HG03039 (cell line): ENCODE data around the gene TFB1M.
A peak's percentile ranks its signal among the peaks of the same experiment; 100 is the strongest.
"Not testable (repeated sequence)": the region's sequence is repeated elsewhere in the genome, so short reads cannot be mapped to it uniquely, and the experiment has no call there.

Experiments
- ATAC-seq: cut with Tn5 transposase; IDR thresholded peaks from one replicate; pipeline ENCODE4 v1.9.1; 2021; ENCODE audit warnings: mild to moderate bottlenecking, moderate library complexity; ENCODE audit not compliant: unreplicated experiment

TFB1M gene

GRCh38 chr6:155330133-155330734, 15.9 kb upstream of the TFB1M start:
- no peak for ATAC-seq

GRCh38 chr6:155329460-155330132, 15.3 kb upstream of the TFB1M start:
- no peak for ATAC-seq

- ATAC-seq = no peak
These were observed 14.5 kb upstream of the TFB1M start for GRCh38 chr6:155328539-155329459.

GRCh38 chr6:155328074-155328538, 13.8 kb upstream of the TFB1M start:
- ATAC-seq = no peak

GRCh38 chr6:155327326-155328073, 13.2 kb upstream of the TFB1M start:
- ATAC-seq = no peak

GRCh38 chr6:155325700-155326516, 11.6 kb upstream of the TFB1M start:
- ATAC-seq = no peak

- no peak for ATAC-seq
These were observed 10.7 kb upstream of the TFB1M start for GRCh38 chr6:155324993-155325392.

GRCh38 chr6:155324172-155324571, 9.9 kb upstream of the TFB1M start:
- ATAC-seq = no peak

GRCh38 chr6:155319902-155320301, 5.6 kb upstream of the TFB1M start:
- peak; percentile 40 for ATAC-seq

GRCh38 chr6:155317186-155317585, 2.9 kb upstream of the TFB1M start:
- ATAC-seq = no peak

GRCh38 chr6:155316419-155316818, 2.1 kb upstream of the TFB1M start:
- no peak for ATAC-seq

GRCh38 chr6:155315516-155315871, 1.2 kb upstream of the TFB1M start:
- ATAC-seq = no peak

GRCh38 chr6:155314773-155315515, 660 bp upstream of the TFB1M start:
- peak; percentile 45 for ATAC-seq

GRCh38 chr6:155313602-155314091, 637 bp downstream of the TFB1M start:
- ATAC-seq = peak; percentile 2

- not testable (repeated sequence) for ATAC-seq
These were observed 1.3 kb downstream of the TFB1M start for GRCh38 chr6:155312950-155313349.

GRCh38 chr6:155311583-155311982, 2.7 kb downstream of the TFB1M start:
- ATAC-seq = no peak

GRCh38 chr6:155311086-155311485, 3.2 kb downstream of the TFB1M start:
- ATAC-seq = no peak

- no peak for ATAC-seq
These were observed 3.7 kb downstream of the TFB1M start for GRCh38 chr6:155310596-155310995.

GRCh38 chr6:155309150-155309549, 5.1 kb downstream of the TFB1M start:
- ATAC-seq = no peak
